Measurements from ENCODE around the gene PRR12. TPM values are rescaled to one million over a fixed set of nuclear protein-coding genes. Genes with fewer than 3 reads are reported as not detected.

Gene PRR12
- total and polyA plus RNA-seq, 11 donors: 8.0 to 20.0 (median 14.2) TPM

DNA sequence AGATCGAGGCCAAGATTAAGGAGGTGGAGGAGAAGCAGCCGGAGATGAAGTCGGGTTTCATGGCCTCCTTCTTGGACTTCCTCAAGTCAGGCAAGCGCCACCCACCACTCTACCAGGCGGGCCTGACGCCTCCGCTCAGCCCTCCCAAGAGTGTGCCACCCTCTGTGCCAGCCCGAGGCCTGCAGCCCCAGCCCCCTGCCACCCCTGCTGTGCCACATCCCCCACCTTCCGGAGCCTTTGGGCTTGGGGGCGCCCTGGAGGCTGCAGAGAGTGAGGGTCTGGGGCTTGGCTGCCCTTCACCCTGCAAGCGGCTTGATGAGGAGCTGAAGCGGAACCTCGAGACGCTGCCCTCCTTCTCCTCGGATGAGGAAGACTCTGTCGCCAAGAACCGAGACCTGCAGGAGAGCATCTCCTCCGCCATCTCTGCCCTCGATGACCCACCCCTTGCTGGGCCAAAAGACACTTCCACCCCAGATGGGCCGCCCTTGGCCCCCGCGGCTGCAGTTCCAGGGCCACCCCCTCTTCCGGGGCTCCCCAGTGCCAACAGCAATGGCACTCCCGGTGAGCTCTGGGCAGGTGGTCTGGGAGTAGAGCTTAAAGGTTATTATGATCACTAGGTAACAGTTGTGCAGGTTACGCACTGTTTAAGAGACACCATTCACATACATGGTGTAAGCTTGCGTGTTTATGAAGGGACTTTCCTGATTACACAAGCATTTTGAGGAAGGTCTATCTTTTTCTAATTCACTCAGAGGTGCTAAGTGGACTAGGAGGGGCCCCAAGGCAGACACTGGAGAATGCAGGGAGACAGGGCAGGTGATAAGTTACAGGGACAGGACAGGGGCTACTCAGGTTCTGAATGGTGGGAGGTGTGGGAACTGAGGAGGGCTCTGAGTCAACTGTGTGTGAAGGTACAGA is 8.7 kb downstream of the PRR12 start:
- Histone ChIP-seq H3K4me3 (no peak overlapping the region), H3K27me3 (no peaks in the 10 kb centered on the region), H3K9me3 (no peaks in the 10 kb centered on the region), H3K36me3 (peaks cover 0 to 96% (median 94%) of the 10 kb centered on the region in 9 donors), H3K27ac (no peak overlapping the region), H3K4me1 (no peaks in the 10 kb centered on the region)
- intact Hi-C loops (cut with DNase I): loop anchor here in 2 of 10 donors (5.0 to 10.0 kb wide), 2 partner anchors 38 to 75 kb away; partner anchors contain the start of gene PRMT1 (in 1 of the 2)
- WGBS, 4 donors: 94 to 95% (median 94%) methylated on average over 18 to 26 of the region's 26 CpGs
- no peak for ATAC-seq
- TF ChIP-seq POLR2A (IDR thresholded peaks at IDR 0.05): no peak
- TF ChIP-seq, protein P1, sequence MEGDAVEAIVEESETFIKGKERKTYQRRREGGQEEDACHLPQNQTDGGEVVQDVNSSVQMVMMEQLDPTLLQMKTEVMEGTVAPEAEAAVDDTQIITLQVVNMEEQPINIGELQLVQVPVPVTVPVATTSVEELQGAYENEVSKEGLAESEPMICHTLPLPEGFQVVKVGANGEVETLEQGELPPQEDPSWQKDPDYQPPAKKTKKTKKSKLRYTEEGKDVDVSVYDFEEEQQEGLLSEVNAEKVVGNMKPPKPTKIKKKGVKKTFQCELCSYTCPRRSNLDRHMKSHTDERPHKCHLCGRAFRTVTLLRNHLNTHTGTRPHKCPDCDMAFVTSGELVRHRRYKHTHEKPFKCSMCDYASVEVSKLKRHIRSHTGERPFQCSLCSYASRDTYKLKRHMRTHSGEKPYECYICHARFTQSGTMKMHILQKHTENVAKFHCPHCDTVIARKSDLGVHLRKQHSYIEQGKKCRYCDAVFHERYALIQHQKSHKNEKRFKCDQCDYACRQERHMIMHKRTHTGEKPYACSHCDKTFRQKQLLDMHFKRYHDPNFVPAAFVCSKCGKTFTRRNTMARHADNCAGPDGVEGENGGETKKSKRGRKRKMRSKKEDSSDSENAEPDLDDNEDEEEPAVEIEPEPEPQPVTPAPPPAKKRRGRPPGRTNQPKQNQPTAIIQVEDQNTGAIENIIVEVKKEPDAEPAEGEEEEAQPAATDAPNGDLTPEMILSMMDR (IDR thresholded peaks at IDR 0.05): no peak
- DNase-seq: no peak

DNA sequence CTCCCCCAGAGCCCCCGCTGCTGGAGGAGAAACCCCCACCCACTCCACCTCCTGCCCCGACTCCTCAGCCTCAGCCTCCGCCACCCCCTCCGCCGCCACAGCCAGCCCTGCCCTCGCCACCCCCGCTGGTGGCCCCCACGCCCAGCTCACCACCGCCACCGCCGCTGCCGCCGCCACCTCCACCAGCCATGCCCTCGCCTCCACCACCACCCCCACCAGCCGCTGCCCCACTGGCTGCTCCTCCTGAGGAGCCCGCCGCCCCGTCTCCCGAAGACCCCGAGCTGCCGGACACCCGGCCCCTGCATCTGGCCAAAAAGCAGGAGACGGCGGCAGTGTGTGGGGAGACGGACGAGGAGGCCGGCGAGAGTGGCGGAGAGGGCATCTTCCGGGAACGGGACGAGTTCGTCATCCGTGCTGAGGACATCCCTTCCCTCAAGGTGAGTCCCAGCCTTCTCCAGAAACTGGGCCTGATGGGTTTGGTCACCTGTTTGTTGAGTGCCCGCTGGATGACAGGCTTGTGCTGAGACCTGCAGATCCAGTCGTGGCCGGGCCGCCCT is 10.6 kb downstream of the PRR12 start:
- H3K9me3 ChIP-seq: no peaks in the 10 kb centered on the region
- 91 to 96% (median 94%) methylated on average over 24 to 38 of the region's 38 CpGs for WGBS, 4 donors
- peaks cover 0 to 6% (median 0%) of the 10 kb centered on the region in 12 donors for H3K4me1 ChIP-seq
- no peaks in the 10 kb centered on the region for H3K27me3 ChIP-seq
- no peak overlapping the region for H3K27ac ChIP-seq
- intact Hi-C loops (cut with DNase I): no loop called here
- no peak overlapping the region for H3K4me3 ChIP-seq
- peak in 1 of 5 donors; percentile 53 for DNase-seq
- TF ChIP-seq, protein P1 (IDR thresholded peaks at IDR 0.05): no peak
- TF ChIP-seq POLR2A (IDR thresholded peaks at IDR 0.05): no peak
- ATAC-seq: no peak
- peaks cover 0 to 94% (median 91%) of the 10 kb centered on the region in 9 donors for H3K36me3 ChIP-seq

DNA sequence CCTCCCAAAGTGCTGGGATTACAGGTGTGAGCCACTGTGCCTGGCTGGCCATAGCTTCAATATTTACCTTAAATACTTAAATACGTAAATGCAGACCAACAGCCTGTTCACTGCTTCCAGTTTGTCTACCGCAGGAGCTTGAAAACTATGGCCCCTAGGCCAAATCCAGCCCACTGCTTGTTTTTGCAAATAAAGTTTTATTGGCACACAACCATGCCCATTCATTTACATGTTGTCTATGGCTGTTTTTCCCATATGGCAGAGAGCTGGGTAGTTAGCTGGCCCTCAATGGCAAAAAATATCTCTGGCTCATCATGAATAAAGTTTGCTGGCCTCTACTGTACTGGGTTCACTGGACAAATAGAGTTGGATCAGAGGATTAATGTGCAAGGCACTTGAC is 11.8 kb downstream of the PRR12 start:
- Histone ChIP-seq H3K27me3 (no peaks in the 10 kb centered on the region), H3K36me3 (peaks cover 0 to 96% (median 91%) of the 10 kb centered on the region in 9 donors), H3K9me3 (no peaks in the 10 kb centered on the region), H3K4me3 (no peak overlapping the region), H3K27ac (no peak overlapping the region), H3K4me1 (peaks cover 0 to 6% (median 0%) of the 10 kb centered on the region in 12 donors)
- no peak for TF ChIP-seq POLR2A (IDR thresholded peaks at IDR 0.05)
- TF ChIP-seq, protein P1 (IDR thresholded peaks at IDR 0.05): no peak
- intact Hi-C loops (cut with DNase I): no loop called here
- ATAC-seq (no peak), DNase-seq (no peak)
- WGBS, 4 donors: 96 to 100% (median 97%) methylated on average over 2 of the region's 2 CpGs

DNA sequence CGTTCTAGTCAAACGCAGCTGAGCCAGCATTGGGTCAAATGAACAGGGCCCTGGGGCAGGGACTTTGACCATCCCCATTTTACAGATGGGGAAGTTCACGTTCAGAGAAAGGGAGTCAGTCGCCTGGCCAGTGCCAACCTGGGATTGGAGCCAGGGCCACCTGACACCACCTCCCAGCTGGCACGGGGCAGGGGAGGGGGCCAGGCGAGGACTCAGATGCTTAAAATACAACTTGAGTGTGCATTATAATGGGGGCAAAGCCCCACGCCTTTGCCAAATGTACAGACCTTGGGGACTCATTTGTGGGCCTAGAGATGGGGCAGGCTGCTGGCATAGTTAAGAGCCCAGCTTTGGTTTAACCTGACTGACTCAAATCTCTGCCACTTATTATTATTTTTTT is 14.6 kb downstream of the PRR12 start:
- Histone ChIP-seq H3K4me3 (no peak overlapping the region), H3K9me3 (no peaks in the 10 kb centered on the region), H3K27ac (no peak overlapping the region), H3K36me3 (peaks cover 0 to 93% (median 87%) of the 10 kb centered on the region in 9 donors), H3K27me3 (no peaks in the 10 kb centered on the region), H3K4me1 (peaks cover 0 to 6% (median 0%) of the 10 kb centered on the region in 12 donors)
- TF ChIP-seq, protein P1 (IDR thresholded peaks at IDR 0.05): no peak
- no peak for TF ChIP-seq POLR2A (IDR thresholded peaks at IDR 0.05)
- WGBS, 4 donors: 70 to 80% (median 72%) methylated on average over 7 of the region's 7 CpGs
- intact Hi-C loops (cut with DNase I): no loop called here
- ATAC-seq (no peak), DNase-seq (no peak)
